ENCODE results near the gene UBE2O. TPM values are rescaled to one million over a fixed set of nuclear protein-coding genes. Genes with fewer than 3 reads are reported as not detected.

The UBE2O gene
- total and polyA plus RNA-seq, 4 experiments from 2014 or later, result 4.5 to 43.7 (median 28.5) TPM

DNA sequence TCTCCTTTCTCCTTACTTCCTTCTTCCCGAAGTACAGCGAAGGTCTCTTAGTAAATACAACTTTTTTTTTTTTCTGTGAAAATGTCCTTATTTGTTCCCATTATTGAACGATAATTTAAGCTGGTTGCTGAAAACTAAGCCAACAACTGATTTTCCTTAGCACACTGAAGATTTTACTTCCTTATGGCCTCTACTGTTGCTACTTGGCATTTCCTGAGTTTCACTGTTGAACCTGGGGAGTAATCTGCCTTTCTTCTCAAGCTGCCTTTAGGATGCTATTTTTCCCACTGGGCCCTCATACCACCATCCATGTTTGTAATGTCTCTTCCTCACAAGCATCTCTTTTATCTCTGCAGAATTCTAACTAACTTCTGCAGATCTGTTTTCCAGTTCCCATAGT lies 26.1 kb downstream of the UBE2O start:
- POLR2A ChIA-PET (ENCODE audit: partially characterized antibody), result no interaction called here
- H3K27ac ChIP-seq (ENCODE audit: low read depth, low read length), result no peak overlapping the region
- no peaks in the 10 kb centered on the region for H3K9me3 Mint-ChIP-seq

DNA sequence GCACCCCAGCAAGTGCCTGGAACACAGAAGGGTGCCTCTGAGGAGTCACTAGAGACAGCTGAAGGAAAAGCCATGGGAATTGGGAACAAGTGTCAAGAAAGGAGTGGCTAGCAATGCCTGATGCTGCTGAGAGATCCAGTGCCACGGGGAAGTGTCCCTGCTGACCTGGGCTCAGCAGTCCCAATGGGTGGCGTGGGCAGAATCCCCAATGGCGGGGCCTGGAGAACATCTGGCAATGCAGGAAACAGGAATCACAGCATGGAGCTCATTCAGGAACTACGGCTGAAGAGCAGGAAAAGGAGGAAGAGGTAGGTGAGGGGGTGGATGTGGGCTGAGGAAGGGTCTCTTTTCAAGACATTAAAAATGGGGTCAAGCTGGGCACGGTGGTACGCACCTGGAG lies 30.1 kb downstream of the UBE2O start:
- CTCF ChIA-PET (ENCODE audit: partially characterized antibody), result interaction anchor here (0.6 to 2.3 kb wide), 3 partner anchors 12 to 21 kb away, joined by 3 to 9 read pairs (median 4); no protein-coding TSS in a partner anchor
- no peak for DNase-seq
- Histone ChIP-seq H3K27me3 (ENCODE audit: insufficient read depth, low read length) (no peaks in the 10 kb centered on the region), H3K4me3 (ENCODE audit: low read length in 2 of 2) (no peak overlapping the region), H3K4me1 (ENCODE audit: insufficient read depth, low read length) (no peaks in the 10 kb centered on the region), H3K36me3 (ENCODE audit: insufficient read depth, low read length) (no peaks in the 10 kb centered on the region), H3K9me3 (ENCODE audit: control insufficient read depth in 1 of 2, low read length in 2 of 2) (no peaks in the 10 kb centered on the region), H3K27ac (ENCODE audit: low read depth, low read length) (no peak overlapping the region)
- POLR2A ChIA-PET (ENCODE audit: partially characterized antibody), result no interaction called here
- peaks cover 14 to 42% (median 18%) of the 10 kb centered on the region in 4 donors for H3K4me1 Mint-ChIP-seq
- peaks cover 0 to 5% of the 10 kb centered on the region in 2 donors for H3K36me3 Mint-ChIP-seq
- H3K9me3 Mint-ChIP-seq, result no peaks in the 10 kb centered on the region
- H3K4me3 Mint-ChIP-seq, result no peak overlapping the region
- intact Hi-C loops (cut with micrococcal nuclease), result no loop called here
- peak overlapping the region in 3 of 7 donors; percentile 35 to 77 (median 37) for H3K27ac Mint-ChIP-seq
- no peaks in the 10 kb centered on the region for H3K27me3 Mint-ChIP-seq

More for the DNA sequence above, 26.1 kb downstream of the UBE2O start:
- Histone ChIP-seq H3K4me1 (ENCODE audit: insufficient read depth, low read length) (no peaks in the 10 kb centered on the region), H3K4me3 (ENCODE audit: low read length in 2 of 2) (no peak overlapping the region), H3K9me3 (ENCODE audit: control insufficient read depth in 1 of 2, low read length in 2 of 2) (no peaks in the 10 kb centered on the region), H3K36me3 (ENCODE audit: insufficient read depth, low read length) (no peaks in the 10 kb centered on the region), H3K27me3 (ENCODE audit: insufficient read depth, low read length) (no peaks in the 10 kb centered on the region)
- no peak for DNase-seq
- intact Hi-C loops (cut with micrococcal nuclease), result no loop called here
- H3K4me3 Mint-ChIP-seq, result no peak overlapping the region
- no peaks in the 10 kb centered on the region for H3K27me3 Mint-ChIP-seq
- peaks cover 5 to 31% (median 14%) of the 10 kb centered on the region in 4 donors for H3K4me1 Mint-ChIP-seq
- H3K36me3 Mint-ChIP-seq, result peaks cover 0 to 9% of the 10 kb centered on the region in 2 donors
- CTCF ChIA-PET (ENCODE audit: partially characterized antibody), result interaction anchor here (1.2 to 2.5 kb wide), 4 partner anchors 18 to 413 kb away, joined by 3 to 8 read pairs (median 4); no protein-coding TSS in a partner anchor
- peak overlapping the region in 2 of 7 donors; percentile 15 to 38 for H3K27ac Mint-ChIP-seq

DNA sequence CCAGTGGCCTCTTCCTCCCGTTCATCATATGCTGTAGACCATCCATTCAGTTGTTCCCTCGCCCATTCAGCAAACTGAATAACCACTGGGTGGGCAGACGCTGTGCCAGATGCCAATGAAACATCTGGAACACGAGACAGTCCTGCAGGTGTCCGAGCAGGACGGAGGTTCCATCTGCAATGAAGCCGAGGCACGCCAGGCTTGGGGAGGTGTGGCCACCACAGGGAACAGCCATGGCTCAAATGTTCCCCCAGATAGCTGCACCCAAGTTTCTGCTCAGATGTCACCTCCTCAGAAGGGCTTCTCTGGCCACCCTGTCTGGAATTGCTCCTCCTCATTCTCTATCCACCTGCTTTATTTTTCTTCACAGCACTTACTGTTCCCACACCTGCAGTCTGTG lies 30.5 kb downstream of the UBE2O start:
- DNase-seq, result no peak
- no peak overlapping the region for H3K4me3 ChIP-seq (ENCODE audit: low read length in 2 of 2)
- H3K27me3 ChIP-seq (ENCODE audit: insufficient read depth, low read length), result no peaks in the 10 kb centered on the region
- H3K27me3 Mint-ChIP-seq, result no peaks in the 10 kb centered on the region
- H3K4me1 ChIP-seq (ENCODE audit: insufficient read depth, low read length), result no peaks in the 10 kb centered on the region
- POLR2A ChIA-PET (ENCODE audit: partially characterized antibody), result no interaction called here
- H3K4me3 Mint-ChIP-seq, result no peak overlapping the region
- no peaks in the 10 kb centered on the region for H3K9me3 Mint-ChIP-seq
- peaks cover 18 to 44% (median 21%) of the 10 kb centered on the region in 4 donors for H3K4me1 Mint-ChIP-seq
- peaks cover 0 to 9% of the 10 kb centered on the region in 2 donors for H3K36me3 Mint-ChIP-seq
- H3K27ac ChIP-seq (ENCODE audit: low read depth, low read length), result no peak overlapping the region
- no peaks in the 10 kb centered on the region for H3K36me3 ChIP-seq (ENCODE audit: insufficient read depth, low read length)
- CTCF ChIA-PET (ENCODE audit: partially characterized antibody), result interaction anchor here (0.6 to 2.3 kb wide), 3 partner anchors 11 to 20 kb away, joined by 3 to 9 read pairs (median 4); no protein-coding TSS in a partner anchor
- H3K27ac Mint-ChIP-seq, result peak overlapping the region in 2 of 7 donors; percentile 35 to 37
- no peaks in the 10 kb centered on the region for H3K9me3 ChIP-seq (ENCODE audit: control insufficient read depth in 1 of 2, low read length in 2 of 2)
- intact Hi-C loops (cut with micrococcal nuclease), result no loop called here

DNA sequence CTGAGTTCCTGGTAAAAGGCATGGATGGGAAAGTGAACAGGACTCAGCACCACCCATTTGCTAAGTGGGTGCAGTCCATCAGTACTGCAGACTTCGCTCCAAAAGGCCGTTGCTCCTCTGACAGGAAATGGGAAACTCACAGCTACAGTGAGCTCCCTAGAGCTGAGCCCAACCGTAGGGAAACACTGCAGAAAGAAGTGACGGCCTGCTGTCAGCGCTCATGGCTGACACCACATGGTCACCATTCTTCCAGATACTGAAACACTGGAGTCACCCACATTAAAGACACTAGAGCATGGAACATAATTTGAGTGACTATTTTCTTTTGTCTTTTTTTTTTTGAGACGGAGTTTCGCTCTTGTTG lies 31.9 kb downstream of the UBE2O start:
- DNase-seq, result no peak
- ChIA-PET POLR2A (ENCODE audit: partially characterized antibody) (no interaction called here), CTCF (ENCODE audit: partially characterized antibody) (no interaction called here)
- H3K9me3 ChIP-seq (ENCODE audit: control insufficient read depth in 1 of 2, low read length in 2 of 2), result no peaks in the 10 kb centered on the region
- H3K4me3 Mint-ChIP-seq, result no peak overlapping the region
- peaks cover 18 to 39% (median 20%) of the 10 kb centered on the region in 4 donors for H3K4me1 Mint-ChIP-seq
- H3K36me3 Mint-ChIP-seq, result peaks cover 0 to 9% of the 10 kb centered on the region in 2 donors
- no peaks in the 10 kb centered on the region for H3K27me3 ChIP-seq (ENCODE audit: insufficient read depth, low read length)
- no peaks in the 10 kb centered on the region for H3K27me3 Mint-ChIP-seq
- no peak overlapping the region for H3K4me3 ChIP-seq (ENCODE audit: low read length in 2 of 2)
- peaks cover 0 to 2% (median 0%) of the 10 kb centered on the region in 8 donors for H3K9me3 Mint-ChIP-seq
- H3K27ac Mint-ChIP-seq, result peak overlapping the region in 2 of 7 donors; percentile 15 to 47
- no peaks in the 10 kb centered on the region for H3K4me1 ChIP-seq (ENCODE audit: insufficient read depth, low read length)
- intact Hi-C loops (cut with micrococcal nuclease), result no loop called here
- H3K27ac ChIP-seq (ENCODE audit: low read depth, low read length), result no peak overlapping the region
- no peaks in the 10 kb centered on the region for H3K36me3 ChIP-seq (ENCODE audit: insufficient read depth, low read length)

DNA sequence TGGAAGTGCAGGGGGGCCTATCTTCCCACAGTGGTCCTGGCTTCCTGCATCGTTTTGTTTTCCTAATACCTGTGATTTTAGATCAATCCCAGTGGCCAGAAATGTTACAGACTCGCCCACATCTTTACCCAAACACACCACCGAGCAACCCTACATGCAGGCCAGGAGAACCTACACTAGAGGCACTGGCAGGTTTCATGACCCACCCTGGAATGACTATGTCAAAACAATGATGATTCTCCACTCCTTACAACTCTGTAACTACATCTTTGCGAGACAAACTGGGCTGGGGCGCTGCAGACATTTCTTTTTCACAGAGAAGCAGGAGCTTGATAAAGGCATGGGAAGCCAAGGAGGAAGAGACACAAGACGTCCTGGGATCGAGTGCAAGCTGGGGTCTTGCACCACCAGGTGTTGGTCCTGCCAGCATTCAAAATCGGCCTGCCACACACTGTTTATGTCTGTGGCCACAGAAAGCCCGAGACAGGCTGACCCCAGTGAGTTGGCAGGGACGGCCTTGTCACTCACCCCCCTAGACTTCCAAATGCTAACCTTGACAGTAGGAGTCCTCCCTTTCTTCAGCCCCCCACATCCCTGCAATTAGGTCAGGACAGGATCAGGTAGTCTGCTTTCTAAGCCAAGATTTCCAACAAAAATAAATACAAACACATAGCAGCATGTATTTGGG lies 32.5 kb downstream of the UBE2O start:
- Histone ChIP-seq H3K27me3 (ENCODE audit: insufficient read depth, low read length) (no peaks in the 10 kb centered on the region), H3K4me1 (ENCODE audit: insufficient read depth, low read length) (no peaks in the 10 kb centered on the region), H3K36me3 (ENCODE audit: insufficient read depth, low read length) (no peaks in the 10 kb centered on the region), H3K27ac (ENCODE audit: low read depth, low read length) (no peak overlapping the region), H3K4me3 (ENCODE audit: low read length in 2 of 2) (no peak overlapping the region), H3K9me3 (ENCODE audit: control insufficient read depth in 1 of 2, low read length in 2 of 2) (no peaks in the 10 kb centered on the region)
- H3K9me3 Mint-ChIP-seq, result peaks cover 0 to 2% (median 0%) of the 10 kb centered on the region in 8 donors
- H3K27ac Mint-ChIP-seq, result peak overlapping the region in 4 of 7 donors; percentile 49 to 81 (median 66)
- H3K27me3 Mint-ChIP-seq, result no peaks in the 10 kb centered on the region
- ChIA-PET CTCF (ENCODE audit: partially characterized antibody) (no interaction called here), POLR2A (ENCODE audit: partially characterized antibody) (no interaction called here)
- H3K4me3 Mint-ChIP-seq, result no peak overlapping the region
- intact Hi-C loops (cut with micrococcal nuclease), result no loop called here
- peaks cover 17 to 36% (median 19%) of the 10 kb centered on the region in 4 donors for H3K4me1 Mint-ChIP-seq
- H3K36me3 Mint-ChIP-seq, result peaks cover 0 to 9% of the 10 kb centered on the region in 2 donors
- no peak for DNase-seq

DNA sequence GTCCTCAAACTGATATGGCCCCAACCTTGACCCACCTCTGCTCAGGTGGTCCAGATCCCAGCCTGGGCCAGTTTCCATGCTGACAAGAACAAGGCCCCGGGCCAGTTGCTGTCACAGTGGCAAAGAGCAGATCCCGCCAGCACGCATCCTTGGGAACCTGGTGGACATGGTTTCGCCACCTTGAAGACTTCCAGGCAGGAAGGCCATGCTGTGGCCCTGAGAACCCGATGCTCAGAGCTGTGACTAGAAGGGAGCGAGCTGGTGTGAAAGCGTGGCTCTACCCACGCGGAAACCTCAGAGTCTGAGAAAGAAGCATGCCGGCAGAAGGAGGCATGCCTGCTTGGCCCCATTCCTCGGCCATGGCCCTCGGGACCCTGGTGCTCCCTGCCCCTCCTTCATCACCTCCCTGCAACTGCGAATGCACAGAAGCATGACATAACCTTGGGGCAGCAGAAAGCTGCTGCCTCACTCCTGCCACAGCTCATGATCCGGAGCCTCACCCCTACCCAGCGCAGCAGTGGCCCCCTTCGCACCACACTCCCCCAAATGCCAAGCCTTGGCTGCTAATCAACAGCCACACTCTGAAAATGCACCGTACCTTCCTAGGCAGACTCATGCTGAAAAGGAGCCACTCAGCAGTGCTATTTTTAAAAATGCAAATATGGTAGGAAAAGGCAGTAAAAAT lies 33.2 kb downstream of the UBE2O start:
- H3K27ac Mint-ChIP-seq, result peak overlapping the region in 6 of 7 donors; percentile 8 to 81 (median 38)
- no peak overlapping the region for H3K4me3 Mint-ChIP-seq
- no peaks in the 10 kb centered on the region for H3K27me3 Mint-ChIP-seq
- H3K27ac ChIP-seq (ENCODE audit: low read depth, low read length), result no peak overlapping the region
- peaks cover 0 to 9% of the 10 kb centered on the region in 2 donors for H3K36me3 Mint-ChIP-seq
- no peak for DNase-seq
- no peak overlapping the region for H3K4me3 ChIP-seq (ENCODE audit: low read length in 2 of 2)
- peaks cover 0 to 2% (median 0%) of the 10 kb centered on the region in 8 donors for H3K9me3 Mint-ChIP-seq
- ChIA-PET POLR2A (ENCODE audit: partially characterized antibody) (no interaction called here), CTCF (ENCODE audit: partially characterized antibody) (interaction anchor here (0.7 to 1.3 kb wide), 2 partner anchors 10 to 22 kb away, joined by 3 read pairs; no protein-coding TSS in a partner anchor)
- no peaks in the 10 kb centered on the region for H3K27me3 ChIP-seq (ENCODE audit: insufficient read depth, low read length)
- H3K4me1 Mint-ChIP-seq, result peaks cover 15 to 38% (median 18%) of the 10 kb centered on the region in 4 donors
- no peaks in the 10 kb centered on the region for H3K36me3 ChIP-seq (ENCODE audit: insufficient read depth, low read length)
- H3K9me3 ChIP-seq (ENCODE audit: control insufficient read depth in 1 of 2, low read length in 2 of 2), result no peaks in the 10 kb centered on the region
- H3K4me1 ChIP-seq (ENCODE audit: insufficient read depth, low read length), result no peaks in the 10 kb centered on the region
- intact Hi-C loops (cut with micrococcal nuclease), result no loop called here

DNA sequence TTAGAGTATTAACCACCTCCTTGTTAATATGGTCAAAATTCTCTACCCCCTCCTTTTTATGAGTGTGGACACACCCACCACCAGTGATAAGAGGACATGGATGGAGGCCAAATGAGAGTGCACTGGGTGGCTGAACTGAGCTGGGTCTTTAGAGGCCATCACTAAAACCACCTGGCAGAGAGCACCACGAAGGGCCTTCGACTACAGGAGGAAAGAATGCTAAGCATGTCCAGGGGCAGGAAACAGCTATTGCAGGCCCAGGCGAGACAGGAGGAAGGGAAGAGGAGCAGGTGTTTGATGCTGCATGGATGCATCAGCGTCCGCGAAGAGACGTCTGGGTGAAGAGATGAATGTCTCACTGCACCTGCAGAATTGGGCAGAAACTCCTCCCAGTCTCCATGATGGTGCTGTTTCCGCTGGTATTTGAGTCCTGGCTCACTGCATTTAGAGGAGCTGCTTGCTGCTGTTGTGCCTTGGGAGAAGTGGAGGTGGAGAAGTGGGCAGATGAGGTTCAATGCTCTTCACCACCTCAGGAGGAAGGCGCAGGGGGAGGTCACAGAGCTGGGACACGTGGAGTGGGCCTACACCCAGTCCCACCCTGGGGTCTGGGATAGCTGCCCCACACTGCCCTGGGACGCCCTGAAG lies 35.3 kb downstream of the UBE2O start:
- POLR2A ChIA-PET (ENCODE audit: partially characterized antibody), result no interaction called here
- H3K27ac ChIP-seq (ENCODE audit: low read depth, low read length), result no peak overlapping the region
- Mint-ChIP-seq H3K27ac (peak overlapping the region in 5 of 7 donors; percentile 4 to 74 (median 44)), H3K4me3 (no peak overlapping the region), H3K9me3 (peaks cover 0 to 2% (median 0%) of the 10 kb centered on the region in 8 donors), H3K4me1 (peaks cover 12 to 35% (median 16%) of the 10 kb centered on the region in 4 donors), H3K36me3 (peaks cover 0 to 10% of the 10 kb centered on the region in 2 donors), H3K27me3 (no peaks in the 10 kb centered on the region)
- no peaks in the 10 kb centered on the region for H3K27me3 ChIP-seq (ENCODE audit: insufficient read depth, low read length)
- H3K36me3 ChIP-seq (ENCODE audit: insufficient read depth, low read length), result peaks cover 4% of the 10 kb centered on the region
- H3K4me1 ChIP-seq (ENCODE audit: insufficient read depth, low read length), result no peaks in the 10 kb centered on the region
- CTCF ChIA-PET (ENCODE audit: partially characterized antibody), result interaction anchor here (0.7 to 11.5 kb wide), 3 partner anchors 8 to 21 kb away, joined by 3 to 97 read pairs (median 12); no protein-coding TSS in a partner anchor
- intact Hi-C loops (cut with micrococcal nuclease), result no loop called here
- no peak overlapping the region for H3K4me3 ChIP-seq (ENCODE audit: low read length in 2 of 2)
- DNase-seq, result no peak
- H3K9me3 ChIP-seq (ENCODE audit: control insufficient read depth in 1 of 2, low read length in 2 of 2), result no peaks in the 10 kb centered on the region

Data from CD4-positive, alpha-beta memory T cell (primary cell).